ENCODE data around the gene CARD19.

CARD19 gene, protein sequence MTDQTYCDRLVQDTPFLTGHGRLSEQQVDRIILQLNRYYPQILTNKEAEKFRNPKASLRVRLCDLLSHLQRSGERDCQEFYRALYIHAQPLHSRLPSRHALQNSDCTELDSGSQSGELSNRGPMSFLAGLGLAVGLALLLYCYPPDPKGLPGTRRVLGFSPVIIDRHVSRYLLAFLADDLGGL

DNA sequence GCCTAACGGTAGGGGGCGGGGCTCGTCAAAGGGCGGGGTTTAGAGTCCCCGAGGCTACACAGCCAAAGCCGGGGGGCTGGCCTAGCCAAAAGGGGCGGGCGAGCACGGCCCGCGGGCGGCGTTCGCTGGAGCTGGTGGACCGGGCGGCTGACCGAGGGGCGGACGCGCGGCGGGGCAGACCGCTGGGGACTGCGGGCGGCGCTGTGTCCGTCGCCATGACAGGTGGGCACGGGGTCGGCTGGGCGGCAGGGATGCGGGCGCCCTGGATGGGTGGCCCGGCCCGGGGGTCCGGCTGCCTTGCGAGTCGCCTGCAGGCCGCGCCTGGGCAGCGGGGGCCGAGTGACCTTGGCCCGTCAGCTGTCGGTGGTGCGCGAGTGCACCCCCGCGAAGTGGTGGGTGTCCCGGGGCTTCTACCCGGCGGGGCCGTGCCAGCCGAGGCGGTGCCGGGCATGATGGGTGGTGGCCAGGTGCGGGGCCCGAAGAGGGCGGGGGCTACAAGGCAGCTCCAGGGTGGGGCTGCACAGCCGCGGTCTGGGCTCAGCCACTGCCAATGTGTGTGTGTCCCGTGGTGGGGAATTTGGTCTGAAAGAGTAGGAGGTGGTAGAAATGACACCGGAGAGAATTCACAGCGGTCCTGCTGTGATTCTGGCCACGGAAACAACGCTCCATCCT is at the start of gene CARD19:
CARD19 (plus strand) TSS at position 87 of the 672 bp plus-strand sequence; CDS start at position 216, 129 bp downstream.
- no peak for DNase-seq

DNA sequence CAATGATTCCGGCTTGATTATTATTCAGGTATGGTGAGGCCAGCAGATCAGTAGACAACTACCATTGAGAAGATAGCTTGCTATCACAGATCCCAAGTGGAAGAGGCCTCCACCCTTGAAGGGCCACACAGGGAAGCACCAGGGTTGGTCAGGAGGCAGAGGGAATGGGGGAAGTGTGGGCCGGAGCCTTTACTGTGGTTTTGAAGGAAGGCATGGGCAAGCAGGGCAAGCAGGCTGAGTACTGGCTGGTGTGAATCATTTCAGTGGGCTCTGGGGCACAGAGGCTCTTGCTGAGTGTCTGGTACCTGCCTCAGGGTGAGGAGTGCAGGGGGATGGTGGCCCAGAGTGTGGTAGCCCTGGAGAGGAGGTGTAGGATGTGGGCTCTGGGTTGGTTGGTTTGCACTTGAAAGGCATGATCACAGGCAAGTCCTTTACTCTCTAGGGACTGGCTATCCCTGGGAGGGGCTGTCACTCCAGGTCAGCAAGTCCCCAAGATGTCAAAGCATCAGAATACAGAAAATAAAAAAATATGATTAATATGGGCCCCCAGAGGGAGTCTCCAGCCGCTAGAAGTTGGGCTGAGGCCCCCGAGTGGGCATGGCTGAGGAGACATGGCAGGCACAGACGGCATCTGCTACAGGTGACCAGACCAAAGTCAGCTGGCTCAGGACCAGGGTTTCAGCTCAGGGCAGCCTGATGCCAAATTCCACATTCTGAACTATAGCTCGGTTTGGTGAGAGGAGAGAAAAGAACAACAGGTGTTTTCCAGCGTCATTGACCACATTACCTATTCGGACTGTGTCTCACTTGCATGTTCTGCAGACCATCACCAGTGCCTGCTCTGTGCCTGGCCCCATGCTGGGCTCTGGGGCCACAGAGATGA is 47.2 kb upstream of the CARD19 start:
- no peak for DNase-seq

DNA sequence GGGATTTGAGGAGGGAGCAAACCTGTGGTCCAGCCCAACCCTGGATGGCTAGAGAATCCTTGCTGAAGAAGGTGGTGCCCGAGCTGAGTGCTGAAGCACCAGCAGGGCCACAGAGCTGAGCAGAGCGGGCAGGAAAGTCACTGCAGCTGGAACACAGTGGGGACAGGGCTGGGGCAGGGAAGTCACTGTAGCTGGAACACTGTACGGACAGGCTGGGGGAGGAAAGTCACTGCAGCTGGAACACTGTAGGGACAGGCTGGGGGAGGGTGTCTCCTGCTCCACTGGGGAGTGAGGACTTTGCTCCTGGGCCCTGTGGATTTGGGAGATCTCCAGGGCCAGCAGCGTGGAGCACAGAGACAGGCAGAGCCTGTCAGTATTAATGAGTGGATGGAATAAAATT is 46.5 kb upstream of the CARD19 start:
- no peak for DNase-seq

DNA sequence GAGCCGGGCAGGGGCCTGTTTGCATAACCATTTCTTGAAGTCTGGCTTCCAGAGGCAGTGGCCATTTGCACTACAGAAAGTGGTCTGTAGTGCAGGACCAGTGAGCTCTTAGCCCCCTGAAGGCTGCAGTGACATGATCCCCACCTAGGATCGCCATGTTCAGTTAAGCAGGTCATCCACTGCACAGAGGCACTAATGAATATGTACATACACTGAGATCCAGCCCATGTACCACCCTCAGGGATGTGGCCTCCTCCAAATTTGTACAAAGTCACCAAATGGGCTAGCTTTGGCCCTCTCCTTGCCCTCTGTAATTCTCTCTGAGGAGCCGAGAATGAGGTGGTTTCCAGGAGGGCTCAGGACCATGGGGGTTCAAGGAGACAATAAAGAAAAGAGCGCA is 45.8 kb upstream of the CARD19 start:
- DNase-seq, result no peak

DNA sequence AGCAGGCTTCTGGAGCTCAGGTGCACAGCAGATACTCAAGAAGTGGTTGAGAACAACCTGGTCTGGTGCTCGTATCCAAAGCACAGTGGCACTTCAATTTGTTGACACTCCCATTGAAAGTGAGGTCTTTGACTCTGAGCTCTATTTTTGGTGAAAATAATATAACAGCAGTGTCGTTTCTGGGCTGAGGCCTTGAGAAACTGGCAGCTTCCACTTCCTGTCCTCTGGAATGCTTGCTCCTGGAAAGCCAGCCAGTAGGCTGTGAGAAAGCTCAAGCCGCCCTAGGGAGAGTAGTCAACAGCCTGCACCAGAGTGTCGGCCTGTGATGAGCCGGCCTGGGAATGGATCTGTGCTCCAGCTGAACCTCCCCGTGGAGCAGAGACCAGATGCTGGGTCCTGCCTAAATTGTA is 44.3 kb upstream of the CARD19 start:
- no peak for DNase-seq

DNA sequence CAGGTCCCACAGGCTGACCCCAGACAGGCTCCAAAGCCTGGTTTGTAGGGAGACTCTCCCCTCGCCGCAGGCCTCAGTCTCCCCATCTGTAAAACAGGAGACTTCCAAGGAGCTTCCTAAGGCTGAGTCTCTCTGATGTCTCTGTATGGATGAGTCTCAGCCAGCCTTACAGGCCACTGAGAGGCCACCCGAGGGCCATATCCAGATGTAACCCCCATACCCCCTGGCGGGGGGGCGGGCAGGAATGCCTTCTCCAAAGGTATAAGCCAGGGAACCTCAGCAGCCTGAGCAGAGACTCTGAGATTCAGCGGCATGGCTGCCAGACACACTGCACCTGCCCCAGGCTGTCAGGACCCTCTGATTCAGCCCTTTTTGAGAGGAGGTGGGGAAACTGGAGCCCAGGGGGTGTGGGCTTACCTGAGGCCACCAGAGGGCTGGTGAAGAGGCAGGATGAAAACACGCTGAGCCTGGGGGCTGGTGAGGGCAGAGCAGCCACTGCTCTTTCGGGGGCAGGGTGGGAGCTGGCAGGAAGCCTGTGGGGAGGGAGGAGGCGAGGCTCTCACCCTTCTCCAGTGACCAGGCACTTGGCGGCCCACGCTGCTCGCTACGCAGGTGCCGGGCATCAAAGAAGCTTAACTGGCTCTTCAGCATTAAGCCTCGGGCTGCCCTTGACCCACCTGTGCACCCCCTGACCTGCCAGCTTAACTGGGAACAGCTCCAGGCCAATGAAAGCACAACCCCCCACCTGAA is 43.1 kb upstream of the CARD19 start:
- DNase-seq, result no peak

DNA sequence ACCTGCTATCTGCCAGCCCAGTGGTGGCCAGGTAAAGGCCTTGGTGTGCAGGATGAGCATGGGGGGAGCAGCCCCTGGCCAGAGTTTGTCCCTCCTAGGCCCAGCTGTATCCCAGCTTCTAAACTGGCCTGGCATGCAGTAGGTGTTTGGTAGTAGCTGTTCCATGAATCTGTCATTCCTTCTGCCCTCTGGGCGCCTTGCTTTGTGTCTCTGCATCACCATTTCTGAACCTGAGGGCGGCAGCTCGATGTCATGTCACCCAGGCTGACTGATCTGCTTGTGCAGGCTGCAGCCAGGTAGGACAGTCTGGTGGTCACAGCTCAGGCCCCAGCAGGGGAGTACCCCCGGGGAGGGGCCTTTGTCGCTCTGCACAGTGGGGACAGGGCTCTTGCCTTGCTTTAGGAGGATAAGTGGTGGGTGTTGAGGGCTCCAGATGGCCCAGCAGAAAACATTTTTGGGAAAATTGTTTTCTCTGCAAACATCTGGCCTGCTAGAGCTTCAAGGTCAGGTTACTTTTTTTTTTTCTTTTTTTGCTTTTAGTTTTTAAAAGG is 42.2 kb upstream of the CARD19 start:
- DNase-seq, result no peak

DNA sequence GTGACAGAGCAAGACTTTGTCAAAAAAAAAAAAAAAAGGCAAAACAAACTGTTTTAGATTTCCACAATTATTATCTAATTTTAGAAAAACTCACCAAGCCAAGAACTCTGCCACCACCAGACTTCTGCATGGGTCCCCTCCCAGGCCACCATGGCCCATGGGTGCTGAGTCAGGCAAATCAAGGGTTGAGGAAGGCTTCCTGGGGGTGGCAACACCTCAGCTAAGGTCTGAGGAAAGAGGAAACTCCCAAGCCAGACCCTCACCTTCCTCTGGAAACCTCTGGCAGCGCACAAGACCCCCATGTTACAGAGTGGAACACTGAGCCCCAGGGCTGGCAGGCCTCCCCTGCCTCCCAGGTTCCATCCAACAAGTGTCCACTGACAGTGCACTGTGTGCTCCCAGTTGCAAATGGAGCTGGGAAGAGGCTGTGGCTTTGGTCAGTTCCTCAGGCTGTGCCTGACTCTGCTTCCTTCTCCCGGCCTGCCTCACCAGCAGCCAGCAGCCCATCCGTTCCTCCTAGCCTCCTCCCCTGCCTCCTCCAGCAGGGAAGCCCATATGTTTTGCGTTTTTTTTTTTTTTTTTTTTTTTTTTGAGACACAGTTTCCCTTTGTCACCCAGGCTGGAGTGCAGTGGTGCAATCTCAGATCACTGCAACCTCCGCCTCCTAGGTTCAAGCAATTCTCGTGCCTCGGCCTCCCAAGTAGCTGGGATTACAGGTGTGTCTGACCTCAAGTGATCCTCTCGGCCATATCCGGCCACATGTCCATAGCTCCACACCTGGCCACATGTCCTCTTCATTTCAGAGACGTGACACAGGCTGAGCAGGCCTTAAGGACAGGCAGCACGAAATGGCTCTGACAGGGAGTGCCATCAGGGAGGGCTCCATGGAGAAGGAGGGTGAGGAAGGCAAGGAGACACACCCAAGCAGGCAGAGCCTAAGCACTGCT is 41.0 kb upstream of the CARD19 start:
- no peak for DNase-seq

DNA sequence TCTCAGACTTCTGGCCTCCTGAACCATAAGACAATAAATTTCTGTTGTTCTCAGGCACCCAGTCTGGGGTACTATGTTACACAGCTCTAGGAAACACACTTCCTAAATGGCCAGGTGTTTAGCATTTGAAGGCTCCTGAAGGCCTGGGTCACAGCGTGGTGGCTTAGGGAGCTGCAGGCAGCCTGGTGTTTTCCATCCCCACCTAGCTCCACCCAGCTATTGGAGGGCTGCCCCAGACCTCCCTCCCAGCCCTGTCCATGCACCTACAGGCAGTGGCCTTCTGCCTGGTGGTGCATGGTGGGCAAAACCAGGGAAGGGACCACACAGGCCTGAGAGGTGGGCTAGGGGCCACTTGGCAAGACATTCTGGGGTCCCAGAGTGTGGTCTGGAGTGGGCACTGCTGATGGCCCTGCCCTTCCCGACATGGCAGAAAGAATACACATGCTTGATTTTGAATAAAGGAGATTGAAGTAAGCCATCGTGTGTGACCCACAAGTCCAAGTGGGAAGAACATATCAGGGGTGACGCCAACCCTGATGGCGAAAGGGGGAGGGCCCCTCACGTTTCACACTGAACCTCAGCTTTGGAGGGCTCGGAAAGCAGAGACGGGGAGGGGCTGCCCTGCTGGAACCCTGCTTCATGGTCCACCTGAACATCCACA is 38.8 kb upstream of the CARD19 start:
- no peak for DNase-seq

DNA sequence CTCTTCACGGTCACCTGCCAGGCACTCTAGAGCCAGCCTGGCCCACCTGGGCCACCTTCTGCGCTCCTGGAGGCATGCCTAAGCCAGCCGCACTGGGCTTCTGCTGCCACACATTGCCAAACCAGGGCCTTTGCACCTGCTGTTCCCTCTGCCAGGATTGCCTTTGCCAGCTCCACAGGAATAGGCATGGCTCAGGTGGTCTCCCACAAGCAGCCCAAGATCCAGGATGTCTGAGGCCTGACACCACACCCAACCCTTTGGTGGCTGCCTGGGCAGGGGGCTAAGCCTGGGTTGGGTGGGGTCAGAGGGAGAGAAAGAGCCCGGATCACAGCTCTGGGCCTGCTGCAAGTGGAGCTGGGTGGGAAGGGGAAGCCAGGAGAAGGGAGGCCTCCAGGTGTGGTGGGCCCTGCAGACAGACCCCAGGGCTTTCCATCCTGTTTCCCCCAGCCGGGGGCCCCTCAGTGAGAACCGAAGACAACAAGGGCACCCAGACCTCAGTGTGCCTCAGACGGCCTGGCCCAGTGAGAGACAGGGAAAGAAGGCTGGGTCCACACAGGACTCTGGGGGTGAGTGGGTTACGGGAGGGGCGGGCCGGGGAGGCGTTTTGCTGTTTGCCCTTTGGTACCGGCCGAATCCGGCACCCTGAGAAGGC is 38.2 kb upstream of the CARD19 start:
- no peak for DNase-seq

DNA sequence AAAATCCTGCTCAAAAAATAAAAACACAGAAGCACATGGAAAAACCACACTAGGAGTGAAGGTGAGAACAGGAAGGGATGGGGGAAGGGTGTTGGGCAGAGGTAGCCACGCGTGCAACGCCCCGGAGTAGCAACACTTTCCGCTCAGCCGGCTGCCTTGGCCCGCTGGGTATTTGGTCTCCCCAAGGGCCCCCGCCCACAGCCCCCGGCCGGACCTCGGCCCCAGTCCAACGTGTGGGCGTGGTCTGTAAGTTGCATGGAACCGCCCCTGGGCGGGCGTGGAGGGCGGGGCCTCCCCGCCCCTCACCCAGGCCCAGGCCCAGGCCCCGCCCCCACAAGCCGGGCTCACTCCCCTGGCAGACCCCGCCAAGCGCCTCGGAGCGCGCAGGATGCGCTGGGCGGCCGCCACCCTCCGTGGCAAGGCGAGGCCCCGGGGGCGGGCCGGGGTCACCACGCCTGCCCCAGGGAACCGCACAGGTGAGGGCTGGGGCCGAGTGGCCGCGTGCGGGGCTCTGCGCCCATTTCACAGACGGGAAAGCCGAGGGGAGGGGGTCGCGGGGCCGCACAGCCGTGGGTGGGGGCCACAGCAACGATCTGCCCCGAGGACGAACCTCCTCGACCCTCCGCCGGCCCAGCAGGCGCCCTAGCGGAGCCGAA is 37.5 kb upstream of the CARD19 start, which contains the start of gene SUSD3:
SUSD3 (plus strand) TSS at position 347 of the 656 bp plus-strand sequence; CDS start at position 389, 42 bp downstream.
- DNase-seq, result no peak

DNA sequence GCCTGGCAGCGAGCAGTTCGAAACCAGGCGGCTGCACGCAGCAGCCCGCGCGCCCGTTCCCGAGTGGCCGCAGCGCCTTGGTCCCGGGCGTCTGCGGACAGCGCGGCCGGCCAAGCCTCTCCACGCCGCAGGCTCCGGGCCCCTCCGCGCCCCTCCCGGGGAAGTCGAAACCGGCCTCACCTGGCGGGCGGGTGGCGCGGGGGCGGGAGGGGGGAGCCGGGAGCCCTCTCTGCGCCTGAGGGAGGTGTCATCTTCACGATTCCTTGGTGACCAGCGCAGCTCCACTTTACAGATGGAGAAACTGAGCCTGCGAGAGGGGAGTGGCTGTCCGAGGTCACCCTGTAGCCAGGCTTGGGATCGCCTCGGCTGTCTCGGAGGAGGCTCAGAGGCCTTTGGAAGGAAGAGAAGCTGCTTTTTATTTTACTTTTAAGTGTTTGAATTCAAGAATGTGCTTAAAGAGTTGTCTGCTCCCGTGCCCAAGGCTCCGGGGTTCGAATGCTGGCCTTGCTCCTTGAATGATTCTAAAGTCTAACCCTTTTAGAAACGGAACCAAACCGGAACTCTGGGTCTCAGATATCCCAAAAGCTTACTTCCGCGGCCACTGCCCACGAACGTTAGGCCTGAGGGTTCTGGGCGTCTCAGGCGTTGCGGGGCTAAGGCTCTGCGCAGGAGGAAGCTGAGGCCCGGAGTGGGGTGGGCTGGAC is 36.9 kb upstream of the CARD19 start:
- no peak for DNase-seq

DNA sequence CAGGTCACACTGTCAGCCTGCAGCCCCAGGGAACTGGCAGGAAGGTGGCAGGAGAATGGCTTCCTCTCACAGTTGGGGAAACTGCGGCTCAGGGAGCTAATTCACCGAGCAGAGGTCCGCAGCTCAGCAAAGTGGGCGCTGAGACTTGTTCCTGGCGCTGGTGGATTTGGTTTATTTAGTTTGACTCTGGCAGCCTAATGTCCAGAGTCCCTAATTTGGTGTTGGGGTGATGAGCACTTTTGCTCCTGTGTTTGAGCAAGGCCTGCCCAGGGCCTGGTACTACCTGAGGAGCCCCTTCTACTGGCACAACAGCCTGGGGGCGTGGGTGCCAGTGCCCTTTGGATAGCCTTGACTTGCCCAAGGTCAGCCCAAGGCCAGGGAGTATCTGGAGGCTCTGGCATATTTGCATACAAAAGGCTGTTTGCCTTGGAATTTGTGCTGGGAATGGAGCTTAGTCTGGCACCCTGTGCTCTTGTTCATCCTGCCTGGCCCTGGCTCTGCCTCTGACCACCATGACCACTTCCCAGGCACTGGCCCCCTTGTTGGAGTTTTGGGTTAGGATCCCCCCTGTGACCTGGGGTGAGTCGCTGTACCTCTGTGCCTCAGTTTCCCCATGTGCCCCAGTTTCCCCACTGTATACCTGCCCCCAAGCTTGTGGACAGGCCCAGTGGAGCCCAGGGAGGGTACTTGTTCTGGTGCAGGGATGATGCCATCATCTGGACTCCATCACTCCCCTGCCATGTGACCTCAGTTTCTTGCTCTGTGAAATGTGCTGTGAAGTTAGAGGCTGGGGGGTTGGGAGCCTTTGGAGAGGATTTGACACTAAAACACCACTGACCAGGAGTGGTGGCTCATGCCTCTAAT is 36.1 kb upstream of the CARD19 start:
- no peak for DNase-seq

DNA sequence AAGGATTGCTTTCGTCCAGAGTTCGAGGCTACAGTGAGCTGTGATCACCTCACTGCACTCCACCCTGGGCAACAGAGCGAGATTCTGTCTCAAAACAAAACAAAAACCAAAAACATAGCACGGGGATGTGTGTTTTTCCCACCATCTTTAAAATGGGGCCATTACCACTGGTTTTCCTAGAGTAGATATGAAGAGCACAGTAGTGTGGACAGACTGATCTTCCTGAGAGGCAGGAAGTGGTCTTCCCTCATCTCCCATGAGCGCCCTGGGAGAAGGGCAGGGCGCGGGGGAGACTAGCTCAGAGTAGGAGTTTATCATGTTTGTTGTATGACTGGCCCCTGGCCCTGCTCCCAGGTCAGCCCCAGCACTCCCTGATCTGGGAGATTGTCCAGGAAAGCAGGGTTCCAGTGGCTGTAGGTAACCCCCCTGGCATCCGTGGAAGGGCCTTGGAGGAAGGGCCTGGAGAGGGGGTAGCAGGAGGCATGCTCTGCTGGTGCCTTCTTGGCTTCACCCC is 35.2 kb upstream of the CARD19 start:
- DNase-seq, result no peak

DNA sequence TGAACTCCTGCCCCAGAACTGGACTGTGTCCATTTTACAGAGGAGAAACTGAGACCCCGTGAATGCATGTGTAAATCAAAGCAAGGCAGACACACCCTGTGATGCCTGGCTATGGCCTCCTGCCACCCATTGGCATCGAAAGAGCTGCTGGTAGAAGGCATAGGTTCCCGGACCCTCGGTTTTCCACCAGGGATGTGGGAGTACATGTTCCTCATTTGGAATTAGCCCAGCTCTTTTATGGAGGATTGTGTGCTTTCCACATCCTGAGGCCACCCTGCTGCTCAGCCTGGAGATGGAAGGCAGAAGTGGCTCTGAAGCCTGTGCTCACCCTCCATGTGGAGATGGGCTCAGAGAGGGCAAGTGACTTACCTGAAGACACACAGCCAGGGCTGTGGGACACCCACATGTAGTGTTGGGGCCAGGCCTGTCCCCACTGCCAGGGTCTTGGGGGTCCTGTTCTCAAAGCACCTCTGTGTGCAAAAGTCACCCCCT is 34.7 kb upstream of the CARD19 start:
- DNase-seq, result no peak

DNA sequence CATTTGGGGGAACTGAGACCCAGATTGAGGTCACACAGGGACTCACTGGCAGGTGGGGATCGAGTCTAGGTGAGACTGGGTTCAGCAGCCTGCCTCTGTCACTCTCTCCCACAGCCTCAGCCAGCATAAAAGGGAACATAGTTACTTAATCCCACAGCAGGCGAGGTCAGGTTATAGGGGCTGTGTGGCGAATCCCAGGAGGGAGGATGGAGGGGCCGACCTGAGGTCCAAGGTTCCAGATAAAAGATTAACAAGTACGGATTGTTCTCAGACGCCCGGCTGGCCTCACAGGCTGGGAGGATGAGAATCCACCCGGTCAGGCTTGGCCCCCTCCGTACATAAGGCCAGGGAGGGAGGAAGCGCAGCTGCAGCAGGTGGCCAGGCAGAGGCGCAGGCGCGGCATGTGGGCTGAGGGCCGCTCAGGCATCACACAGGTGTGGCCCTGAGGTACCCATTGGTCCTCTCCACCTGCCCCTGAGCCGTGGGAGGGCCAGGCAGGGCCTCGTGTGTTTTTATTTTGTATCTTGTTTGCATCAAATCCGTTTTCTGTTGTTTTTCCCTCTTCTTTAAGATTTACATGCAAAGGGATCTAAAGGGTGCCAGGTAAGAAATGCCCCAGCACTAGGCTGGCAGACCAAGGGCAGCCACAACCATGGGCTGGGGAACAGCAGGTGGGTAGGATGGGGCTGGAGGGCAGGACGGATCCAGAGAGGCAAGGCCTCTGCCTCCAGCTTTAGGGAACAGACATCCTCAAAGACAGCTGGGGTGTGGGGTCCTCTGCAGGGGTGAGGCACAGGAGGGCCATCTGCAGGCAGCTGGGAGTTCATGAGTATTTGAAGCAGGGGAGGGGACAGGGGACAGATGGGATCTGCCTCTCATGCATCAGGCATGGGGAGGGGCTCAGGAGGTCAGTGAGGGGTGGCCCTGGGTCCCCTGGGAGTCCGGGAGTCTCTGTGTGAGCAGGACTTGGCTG is 33.9 kb upstream of the CARD19 start:
- DNase-seq, result no peak

Data from NCI-H1417 treated with DMSO at 0.1 percent for 48 hours (cell line).